ENCODE data around the gene EDC4.

DNA sequence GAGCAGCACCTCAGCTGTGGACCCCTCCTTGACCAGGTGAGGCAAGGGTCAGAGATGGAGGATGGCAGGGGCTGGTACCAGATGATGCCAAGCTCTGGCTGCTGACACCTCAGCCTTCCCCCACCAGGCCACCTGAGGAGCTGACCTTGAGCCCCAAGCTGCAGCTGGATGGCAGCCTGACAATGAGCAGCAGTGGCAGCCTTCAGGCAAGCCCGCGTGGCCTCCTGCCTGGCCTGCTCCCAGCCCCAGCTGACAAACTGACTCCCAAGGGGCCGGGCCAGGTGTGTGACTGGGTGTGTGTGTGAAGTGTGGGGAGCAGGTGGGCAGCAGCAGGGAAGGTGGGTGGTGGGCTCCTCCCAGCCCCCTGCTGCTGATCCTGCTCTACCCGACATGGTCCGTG is 7.1 kb downstream of the EDC4 start:
- TF ChIP-seq, protein P1, sequence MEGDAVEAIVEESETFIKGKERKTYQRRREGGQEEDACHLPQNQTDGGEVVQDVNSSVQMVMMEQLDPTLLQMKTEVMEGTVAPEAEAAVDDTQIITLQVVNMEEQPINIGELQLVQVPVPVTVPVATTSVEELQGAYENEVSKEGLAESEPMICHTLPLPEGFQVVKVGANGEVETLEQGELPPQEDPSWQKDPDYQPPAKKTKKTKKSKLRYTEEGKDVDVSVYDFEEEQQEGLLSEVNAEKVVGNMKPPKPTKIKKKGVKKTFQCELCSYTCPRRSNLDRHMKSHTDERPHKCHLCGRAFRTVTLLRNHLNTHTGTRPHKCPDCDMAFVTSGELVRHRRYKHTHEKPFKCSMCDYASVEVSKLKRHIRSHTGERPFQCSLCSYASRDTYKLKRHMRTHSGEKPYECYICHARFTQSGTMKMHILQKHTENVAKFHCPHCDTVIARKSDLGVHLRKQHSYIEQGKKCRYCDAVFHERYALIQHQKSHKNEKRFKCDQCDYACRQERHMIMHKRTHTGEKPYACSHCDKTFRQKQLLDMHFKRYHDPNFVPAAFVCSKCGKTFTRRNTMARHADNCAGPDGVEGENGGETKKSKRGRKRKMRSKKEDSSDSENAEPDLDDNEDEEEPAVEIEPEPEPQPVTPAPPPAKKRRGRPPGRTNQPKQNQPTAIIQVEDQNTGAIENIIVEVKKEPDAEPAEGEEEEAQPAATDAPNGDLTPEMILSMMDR (IDR thresholded peaks at IDR 0.05), result no peak
- no peak for TF ChIP-seq POLR2AphosphoS5 (IDR thresholded peaks at IDR 0.05; ENCODE audit: low read depth, low read length)
- no peak for TF ChIP-seq TCF7L2 (IDR thresholded peaks at IDR 0.05; ENCODE audit: low read depth, low read length)
- TF ChIP-seq, protein P2, sequence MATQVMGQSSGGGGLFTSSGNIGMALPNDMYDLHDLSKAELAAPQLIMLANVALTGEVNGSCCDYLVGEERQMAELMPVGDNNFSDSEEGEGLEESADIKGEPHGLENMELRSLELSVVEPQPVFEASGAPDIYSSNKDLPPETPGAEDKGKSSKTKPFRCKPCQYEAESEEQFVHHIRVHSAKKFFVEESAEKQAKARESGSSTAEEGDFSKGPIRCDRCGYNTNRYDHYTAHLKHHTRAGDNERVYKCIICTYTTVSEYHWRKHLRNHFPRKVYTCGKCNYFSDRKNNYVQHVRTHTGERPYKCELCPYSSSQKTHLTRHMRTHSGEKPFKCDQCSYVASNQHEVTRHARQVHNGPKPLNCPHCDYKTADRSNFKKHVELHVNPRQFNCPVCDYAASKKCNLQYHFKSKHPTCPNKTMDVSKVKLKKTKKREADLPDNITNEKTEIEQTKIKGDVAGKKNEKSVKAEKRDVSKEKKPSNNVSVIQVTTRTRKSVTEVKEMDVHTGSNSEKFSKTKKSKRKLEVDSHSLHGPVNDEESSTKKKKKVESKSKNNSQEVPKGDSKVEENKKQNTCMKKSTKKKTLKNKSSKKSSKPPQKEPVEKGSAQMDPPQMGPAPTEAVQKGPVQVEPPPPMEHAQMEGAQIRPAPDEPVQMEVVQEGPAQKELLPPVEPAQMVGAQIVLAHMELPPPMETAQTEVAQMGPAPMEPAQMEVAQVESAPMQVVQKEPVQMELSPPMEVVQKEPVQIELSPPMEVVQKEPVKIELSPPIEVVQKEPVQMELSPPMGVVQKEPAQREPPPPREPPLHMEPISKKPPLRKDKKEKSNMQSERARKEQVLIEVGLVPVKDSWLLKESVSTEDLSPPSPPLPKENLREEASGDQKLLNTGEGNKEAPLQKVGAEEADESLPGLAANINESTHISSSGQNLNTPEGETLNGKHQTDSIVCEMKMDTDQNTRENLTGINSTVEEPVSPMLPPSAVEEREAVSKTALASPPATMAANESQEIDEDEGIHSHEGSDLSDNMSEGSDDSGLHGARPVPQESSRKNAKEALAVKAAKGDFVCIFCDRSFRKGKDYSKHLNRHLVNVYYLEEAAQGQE (IDR thresholded peaks at IDR 0.05; ENCODE audit: insufficient read depth in 1 of 2, low read depth in 2 of 2, low read length in 1 of 2), result no peak

Data from Panc1 (cell line).